Measurements from ENCODE around the gene SLC15A3.

SLC15A3 gene

DNA sequence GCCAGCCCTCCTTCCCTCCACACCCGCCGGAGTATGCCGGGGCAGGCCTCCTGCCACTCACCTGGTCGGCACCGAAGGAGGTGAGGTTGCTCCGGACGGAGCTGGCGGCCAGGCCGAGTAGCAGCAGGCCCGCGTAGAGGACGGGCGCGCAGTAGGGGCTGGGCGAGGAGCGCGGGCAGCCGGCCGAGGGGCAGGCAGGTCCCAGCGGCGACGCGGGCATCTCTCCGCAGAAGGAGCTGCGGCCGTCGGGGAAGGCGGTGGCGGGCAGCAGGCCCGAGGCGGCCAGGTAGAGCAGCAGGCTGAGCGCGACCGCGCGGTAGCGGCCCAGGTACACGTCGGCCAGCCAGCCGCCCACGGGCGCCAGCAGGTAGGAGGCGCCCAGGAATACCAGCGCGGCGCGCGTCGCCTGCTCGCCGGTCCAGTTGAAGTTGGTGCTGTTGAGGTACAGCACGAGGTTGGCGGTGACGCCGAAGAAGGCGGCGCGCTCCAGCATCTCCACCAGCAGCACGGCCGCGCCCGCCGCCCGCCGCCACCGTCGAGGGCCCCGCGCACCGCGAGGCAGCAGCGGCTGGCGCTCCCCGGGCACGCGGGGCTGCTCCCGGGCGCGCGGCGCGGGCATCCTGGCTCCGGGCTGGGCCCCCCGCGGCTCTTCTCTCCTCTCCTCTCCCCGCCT is 907 bp downstream of the SLC15A3 start (continued):
- TF ChIP-seq, protein P1, sequence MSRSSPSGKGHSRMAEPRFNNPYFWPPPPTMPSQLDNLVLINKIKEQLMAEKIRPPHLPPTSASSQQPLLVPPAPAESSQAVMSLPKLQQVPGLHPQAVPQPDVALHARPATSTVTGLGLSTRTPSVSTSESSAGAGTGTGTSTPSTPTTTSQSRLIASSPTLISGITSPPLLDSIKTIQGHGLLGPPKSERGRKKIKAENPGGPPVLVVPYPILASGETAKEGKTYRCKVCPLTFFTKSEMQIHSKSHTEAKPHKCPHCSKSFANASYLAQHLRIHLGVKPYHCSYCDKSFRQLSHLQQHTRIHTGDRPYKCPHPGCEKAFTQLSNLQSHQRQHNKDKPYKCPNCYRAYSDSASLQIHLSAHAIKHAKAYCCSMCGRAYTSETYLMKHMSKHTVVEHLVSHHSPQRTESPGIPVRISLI (tag by site-specific recombination; IDR thresholded peaks at IDR 0.05) = no peak
- TF ChIP-seq ZNF223 (tag by site-specific recombination; IDR thresholded peaks at IDR 0.05) (no peak), ZNF350 (tag by site-specific recombination; IDR thresholded peaks at IDR 0.05) (no peak), ZNF248 (tag by site-specific recombination; IDR thresholded peaks at IDR 0.05) (no peak), KLF10 (tag by site-specific recombination; IDR thresholded peaks at IDR 0.05) (no peak)

DNA sequence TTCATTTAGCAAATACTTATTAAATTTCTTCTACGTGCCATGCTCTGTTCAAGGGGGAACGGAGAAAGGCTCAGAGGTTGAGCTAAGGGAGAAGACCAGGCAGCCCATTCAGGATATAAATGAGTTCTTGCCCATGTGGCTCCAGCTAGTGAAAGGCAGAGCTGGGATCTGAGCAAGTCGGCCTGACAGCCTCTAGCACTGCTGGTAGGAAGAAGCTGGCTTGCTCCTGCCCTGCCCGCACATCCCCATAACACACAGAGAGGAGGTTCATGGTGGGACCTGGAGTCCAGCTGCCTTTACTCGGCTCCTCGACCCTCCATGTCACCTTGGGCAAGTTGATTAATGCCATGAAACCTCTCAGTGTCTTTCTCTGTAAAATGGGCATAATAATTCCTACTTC is 2.0 kb downstream of the SLC15A3 start:
- no peaks in the 10 kb centered on the region for H3K4me1 ChIP-seq (ENCODE audit: control insufficient read depth, insufficient read depth, low read length)
- no peaks in the 10 kb centered on the region for H3K36me3 ChIP-seq (ENCODE audit: control insufficient read depth in 2 of 2, insufficient read depth in 1 of 2, low read length in 2 of 2)
- H3K9me3 ChIP-seq (ENCODE audit: control insufficient read depth, insufficient read depth, low read depth, low read length) = no peaks in the 10 kb centered on the region
- no peak overlapping the region for H3K4me3 ChIP-seq (ENCODE audit: low read depth, low read length)
- POLR2A ChIA-PET = no interaction called here
- H3K27ac ChIP-seq (ENCODE audit: extremely low read depth, low read depth, low read length) = no peak overlapping the region
- TF ChIP-seq HOXD13 (CRISPR knock-in tag; IDR thresholded peaks at IDR 0.05; ENCODE audit: borderline replicate concordance) (no peak), EGR2 (tag by site-specific recombination; IDR thresholded peaks at IDR 0.05; ENCODE audit: low read depth) (no peak), ZNF785 (tag by site-specific recombination; IDR thresholded peaks at IDR 0.05) (no peak), ZNF473 (tag by site-specific recombination; IDR thresholded peaks at IDR 0.05) (no peak), ZNF140 (tag by site-specific recombination; IDR thresholded peaks at IDR 0.05) (no peak), ZNF202 (tag by site-specific recombination; IDR thresholded peaks at IDR 0.05; ENCODE audit: borderline replicate concordance) (no peak), ZNF433 (tag by site-specific recombination; IDR thresholded peaks at IDR 0.05; ENCODE audit: low read depth) (no peak), ZNF654 (tag by site-specific recombination; IDR thresholded peaks at IDR 0.05; ENCODE audit: low read depth) (no peak), KLF8 (tag by site-specific recombination; IDR thresholded peaks at IDR 0.05) (no peak)
- TF ChIP-seq, protein P2, sequence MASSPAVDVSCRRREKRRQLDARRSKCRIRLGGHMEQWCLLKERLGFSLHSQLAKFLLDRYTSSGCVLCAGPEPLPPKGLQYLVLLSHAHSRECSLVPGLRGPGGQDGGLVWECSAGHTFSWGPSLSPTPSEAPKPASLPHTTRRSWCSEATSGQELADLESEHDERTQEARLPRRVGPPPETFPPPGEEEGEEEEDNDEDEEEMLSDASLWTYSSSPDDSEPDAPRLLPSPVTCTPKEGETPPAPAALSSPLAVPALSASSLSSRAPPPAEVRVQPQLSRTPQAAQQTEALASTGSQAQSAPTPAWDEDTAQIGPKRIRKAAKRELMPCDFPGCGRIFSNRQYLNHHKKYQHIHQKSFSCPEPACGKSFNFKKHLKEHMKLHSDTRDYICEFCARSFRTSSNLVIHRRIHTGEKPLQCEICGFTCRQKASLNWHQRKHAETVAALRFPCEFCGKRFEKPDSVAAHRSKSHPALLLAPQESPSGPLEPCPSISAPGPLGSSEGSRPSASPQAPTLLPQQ (tag by site-specific recombination; IDR thresholded peaks at IDR 0.05) = no peak
- TF ChIP-seq, protein P3, sequence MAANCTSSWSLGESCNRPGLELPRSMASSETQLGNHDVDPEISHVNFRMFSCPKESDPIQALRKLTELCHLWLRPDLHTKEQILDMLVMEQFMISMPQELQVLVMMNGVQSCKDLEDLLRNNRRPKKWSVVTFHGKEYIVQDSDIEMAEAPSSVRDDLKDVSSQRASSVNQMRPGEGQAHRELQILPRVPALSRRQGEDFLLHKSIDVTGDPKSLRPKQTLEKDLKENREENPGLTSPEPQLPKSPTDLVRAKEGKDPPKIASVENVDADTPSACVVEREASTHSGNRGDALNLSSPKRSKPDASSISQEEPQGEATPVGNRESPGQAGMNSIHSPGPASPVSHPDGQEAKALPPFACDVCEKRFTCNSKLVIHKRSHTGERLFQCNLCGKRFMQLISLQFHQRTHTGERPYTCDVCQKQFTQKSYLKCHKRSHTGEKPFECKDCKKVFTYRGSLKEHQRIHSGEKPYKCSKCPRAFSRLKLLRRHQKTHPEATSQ (tag by site-specific recombination; IDR thresholded peaks at IDR 0.05) = no peak
- TF ChIP-seq, protein P4, sequence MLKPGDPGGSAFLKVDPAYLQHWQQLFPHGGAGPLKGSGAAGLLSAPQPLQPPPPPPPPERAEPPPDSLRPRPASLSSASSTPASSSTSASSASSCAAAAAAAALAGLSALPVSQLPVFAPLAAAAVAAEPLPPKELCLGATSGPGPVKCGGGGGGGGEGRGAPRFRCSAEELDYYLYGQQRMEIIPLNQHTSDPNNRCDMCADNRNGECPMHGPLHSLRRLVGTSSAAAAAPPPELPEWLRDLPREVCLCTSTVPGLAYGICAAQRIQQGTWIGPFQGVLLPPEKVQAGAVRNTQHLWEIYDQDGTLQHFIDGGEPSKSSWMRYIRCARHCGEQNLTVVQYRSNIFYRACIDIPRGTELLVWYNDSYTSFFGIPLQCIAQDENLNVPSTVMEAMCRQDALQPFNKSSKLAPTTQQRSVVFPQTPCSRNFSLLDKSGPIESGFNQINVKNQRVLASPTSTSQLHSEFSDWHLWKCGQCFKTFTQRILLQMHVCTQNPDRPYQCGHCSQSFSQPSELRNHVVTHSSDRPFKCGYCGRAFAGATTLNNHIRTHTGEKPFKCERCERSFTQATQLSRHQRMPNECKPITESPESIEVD (tag by site-specific recombination; IDR thresholded peaks at IDR 0.05) = no peak
- CTCF ChIA-PET = interaction anchor here (0.6 to 1.0 kb wide), 4 partner anchors 9 to 179 kb away, joined by 3 to 4 read pairs (median 4); no protein-coding TSS in a partner anchor

DNA sequence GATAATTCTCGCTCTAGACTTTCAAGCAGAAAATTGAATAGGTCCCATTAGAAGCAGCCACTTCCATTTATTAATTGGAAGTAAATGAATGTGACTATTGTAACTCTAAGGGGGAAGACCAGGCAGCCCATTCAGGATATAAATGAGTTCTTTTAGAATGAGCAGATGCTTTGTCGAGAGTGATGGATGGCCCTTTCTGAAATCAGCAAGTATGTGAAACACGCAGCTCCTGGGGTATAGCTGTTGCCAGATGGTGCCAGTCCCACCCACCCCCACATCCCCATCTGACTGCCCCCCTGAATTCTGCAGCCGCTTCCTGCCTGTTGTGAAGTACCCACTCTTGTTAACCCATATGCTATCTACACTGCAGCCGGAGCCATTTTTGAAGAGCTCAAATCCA is 3.7 kb downstream of the SLC15A3 start:
- Histone ChIP-seq H3K36me3 (ENCODE audit: control insufficient read depth in 2 of 2, insufficient read depth in 1 of 2, low read length in 2 of 2) (no peaks in the 10 kb centered on the region), H3K4me1 (ENCODE audit: control insufficient read depth, insufficient read depth, low read length) (no peaks in the 10 kb centered on the region), H3K27ac (ENCODE audit: extremely low read depth, low read depth, low read length) (no peak overlapping the region), H3K4me3 (ENCODE audit: low read depth, low read length) (no peak overlapping the region), H3K9me3 (ENCODE audit: control insufficient read depth, insufficient read depth, low read depth, low read length) (no peaks in the 10 kb centered on the region)
- POLR2A ChIA-PET = interaction anchor here (1.0 kb wide), 1 partner anchor 15 kb away, joined by 3 read pairs; no protein-coding TSS in a partner anchor
- CTCF ChIA-PET = no interaction called here
- no peak for TF ChIP-seq ZNF433 (tag by site-specific recombination; IDR thresholded peaks at IDR 0.05; ENCODE audit: low read depth)
- no peak for TF ChIP-seq ZNF501 (tag by site-specific recombination; IDR thresholded peaks at IDR 0.05)
- no peak for TF ChIP-seq ZXDB (tag by site-specific recombination; IDR thresholded peaks at IDR 0.05)
- no peak for TF ChIP-seq KLF10 (tag by site-specific recombination; IDR thresholded peaks at IDR 0.05)
- no peak for TF ChIP-seq ZNF529 (tag by site-specific recombination; IDR thresholded peaks at IDR 0.05; ENCODE audit: insufficient replicate concordance)
- no peak for TF ChIP-seq ZNF555 (tag by site-specific recombination; conservative IDR thresholded peaks at IDR 0.05)
- TF ChIP-seq ZNF629 (tag by site-specific recombination; IDR thresholded peaks at IDR 0.05) = no peak
- TF ChIP-seq, protein P5, sequence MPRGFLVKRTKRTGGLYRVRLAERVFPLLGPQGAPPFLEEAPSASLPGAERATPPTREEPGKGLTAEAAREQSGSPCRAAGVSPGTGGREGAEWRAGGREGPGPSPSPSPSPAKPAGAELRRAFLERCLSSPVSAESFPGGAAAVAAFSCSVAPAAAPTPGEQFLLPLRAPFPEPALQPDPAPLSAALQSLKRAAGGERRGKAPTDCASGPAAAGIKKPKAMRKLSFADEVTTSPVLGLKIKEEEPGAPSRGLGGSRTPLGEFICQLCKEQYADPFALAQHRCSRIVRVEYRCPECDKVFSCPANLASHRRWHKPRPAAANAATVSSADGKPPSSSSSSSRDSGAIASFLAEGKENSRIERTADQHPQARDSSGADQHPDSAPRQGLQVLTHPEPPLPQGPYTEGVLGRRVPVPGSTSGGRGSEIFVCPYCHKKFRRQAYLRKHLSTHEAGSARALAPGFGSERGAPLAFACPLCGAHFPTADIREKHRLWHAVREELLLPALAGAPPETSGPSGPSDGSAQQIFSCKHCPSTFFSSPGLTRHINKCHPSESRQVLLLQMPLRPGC (tag by site-specific recombination; IDR thresholded peaks at IDR 0.05) = no peak
- no peak for TF ChIP-seq ZNF544 (tag by site-specific recombination; IDR thresholded peaks at IDR 0.05)
- no peak for TF ChIP-seq ZNF114 (tag by site-specific recombination; IDR thresholded peaks at IDR 0.05)
- TF ChIP-seq ZNF366 (tag by site-specific recombination; conservative IDR thresholded peaks at IDR 0.05) = no peak
- TF ChIP-seq, protein P6, sequence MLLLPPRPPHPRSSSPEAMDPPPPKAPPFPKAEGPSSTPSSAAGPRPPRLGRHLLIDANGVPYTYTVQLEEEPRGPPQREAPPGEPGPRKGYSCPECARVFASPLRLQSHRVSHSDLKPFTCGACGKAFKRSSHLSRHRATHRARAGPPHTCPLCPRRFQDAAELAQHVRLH (tag by site-specific recombination; IDR thresholded peaks at IDR 0.05) = no peak

Measured in HEK293 (cell line).